ENCODE data around the gene CTDSP2. TPM values are rescaled to one million over a fixed set of nuclear protein-coding genes. Genes with fewer than 3 reads are reported as not detected.

The CTDSP2 gene
- total RNA-seq, 1 donor from 2014 or later = 181 TPM

DNA sequence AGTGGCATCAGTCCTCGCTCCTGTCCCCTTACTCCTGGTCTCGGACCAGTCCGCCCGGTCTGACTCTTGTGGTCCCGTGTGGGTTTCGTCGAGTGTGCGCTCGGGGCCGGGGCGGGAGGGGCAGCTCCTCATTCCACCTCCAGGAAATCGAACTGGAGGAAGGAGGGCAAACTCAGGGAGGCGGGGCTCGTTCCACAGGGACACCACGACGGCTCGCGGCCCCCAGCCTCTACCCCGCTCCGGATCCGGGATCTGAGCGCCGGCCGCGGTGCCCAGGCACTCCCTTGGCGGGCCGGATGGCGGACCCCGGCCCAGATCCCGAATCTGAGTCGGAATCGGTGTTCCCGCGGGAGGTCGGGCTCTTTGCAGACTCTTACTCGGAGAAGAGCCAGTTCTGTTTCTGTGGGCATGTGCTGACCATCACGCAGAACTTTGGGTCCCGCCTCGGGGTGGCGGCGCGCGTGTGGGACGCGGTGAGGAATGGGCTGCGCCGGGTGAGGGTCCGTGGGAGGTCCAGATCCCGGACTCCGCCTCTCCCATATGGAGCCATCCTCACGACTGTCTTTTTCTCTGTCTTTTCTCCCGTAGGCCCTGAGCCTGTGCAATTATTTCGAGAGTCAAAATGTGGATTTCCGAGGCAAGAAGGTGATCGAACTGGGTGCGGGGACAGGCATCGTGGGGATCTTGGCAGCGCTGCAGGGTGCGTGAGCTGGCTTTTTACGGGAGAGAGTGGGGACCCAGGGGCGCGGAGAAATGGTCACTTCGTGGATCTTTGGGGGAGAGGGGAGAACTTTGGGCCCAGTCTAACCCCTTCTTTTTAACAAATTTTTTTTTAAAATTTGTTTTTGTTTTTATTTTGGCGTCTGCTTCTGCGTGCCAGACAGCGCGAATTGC, 73.9 kb downstream of the CTDSP2 start, which contains the start of gene EEF1AKMT3:
TSS of gene EEF1AKMT3 (plus strand) at position 186 of the 894 bp plus-strand sequence. CDS start at position 297, 111 bp downstream.
- DNase-seq (ENCODE audit: low spot score) = peak; percentile 63
- peaks cover 14% of the 10 kb centered on the region for H3K4me1 Mint-ChIP-seq (ENCODE audit: unreplicated experiment)
- TF ChIP-seq, protein P1, sequence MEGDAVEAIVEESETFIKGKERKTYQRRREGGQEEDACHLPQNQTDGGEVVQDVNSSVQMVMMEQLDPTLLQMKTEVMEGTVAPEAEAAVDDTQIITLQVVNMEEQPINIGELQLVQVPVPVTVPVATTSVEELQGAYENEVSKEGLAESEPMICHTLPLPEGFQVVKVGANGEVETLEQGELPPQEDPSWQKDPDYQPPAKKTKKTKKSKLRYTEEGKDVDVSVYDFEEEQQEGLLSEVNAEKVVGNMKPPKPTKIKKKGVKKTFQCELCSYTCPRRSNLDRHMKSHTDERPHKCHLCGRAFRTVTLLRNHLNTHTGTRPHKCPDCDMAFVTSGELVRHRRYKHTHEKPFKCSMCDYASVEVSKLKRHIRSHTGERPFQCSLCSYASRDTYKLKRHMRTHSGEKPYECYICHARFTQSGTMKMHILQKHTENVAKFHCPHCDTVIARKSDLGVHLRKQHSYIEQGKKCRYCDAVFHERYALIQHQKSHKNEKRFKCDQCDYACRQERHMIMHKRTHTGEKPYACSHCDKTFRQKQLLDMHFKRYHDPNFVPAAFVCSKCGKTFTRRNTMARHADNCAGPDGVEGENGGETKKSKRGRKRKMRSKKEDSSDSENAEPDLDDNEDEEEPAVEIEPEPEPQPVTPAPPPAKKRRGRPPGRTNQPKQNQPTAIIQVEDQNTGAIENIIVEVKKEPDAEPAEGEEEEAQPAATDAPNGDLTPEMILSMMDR (IDR thresholded peaks at IDR 0.05; ENCODE audit: unreplicated experiment) = no peak
- H3K27me3 Mint-ChIP-seq (ENCODE audit: unreplicated experiment) = peaks cover 9% of the 10 kb centered on the region
- peak within 1 kb of the TSS; percentile 98 for H3K4me3 Mint-ChIP-seq (ENCODE audit: unreplicated experiment)
- H3K27ac Mint-ChIP-seq (ENCODE audit: unreplicated experiment) = peak within 1 kb of the TSS; percentile 91
- H3K36me3 Mint-ChIP-seq (ENCODE audit: low read depth, unreplicated experiment) = peaks cover 14% of the 10 kb centered on the region
- H3K9me3 Mint-ChIP-seq (ENCODE audit: unreplicated experiment) = no peaks in the 10 kb centered on the region

DNA sequence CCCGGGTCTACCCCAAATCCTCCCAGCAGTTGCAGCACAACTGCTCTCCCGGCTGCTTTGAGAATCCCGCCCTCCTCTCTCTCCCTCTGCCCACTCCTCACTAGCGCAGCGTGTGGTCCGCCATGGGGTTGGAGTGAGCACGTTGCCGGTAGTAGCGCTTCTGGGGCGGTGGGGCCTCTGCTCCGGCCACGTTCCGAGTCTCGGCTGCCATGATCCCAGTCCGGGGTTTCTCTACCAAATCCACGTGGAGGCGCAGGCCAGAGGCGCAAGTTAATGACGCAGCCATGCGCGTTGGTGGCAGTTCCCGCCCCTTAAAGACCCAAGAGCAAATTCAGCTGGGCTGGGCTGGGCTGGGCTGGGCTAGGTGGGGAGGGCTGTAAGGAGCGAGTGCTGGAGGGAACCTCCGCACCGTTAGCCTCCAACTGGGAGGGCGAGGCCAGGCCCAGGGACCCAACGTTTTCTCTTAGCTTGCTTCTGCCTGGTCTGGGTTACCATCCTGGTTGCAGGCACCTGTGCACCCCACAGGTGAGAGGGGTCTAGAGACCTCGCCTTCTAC, 74.6 kb downstream of the CTDSP2 start, which contains the start of gene METTL1:
TSS of gene METTL1 (minus strand) at position 233 of the 556 bp plus-strand sequence. CDS start at position 211, 22 bp downstream.
- no peaks in the 10 kb centered on the region for H3K9me3 Mint-ChIP-seq (ENCODE audit: unreplicated experiment)
- H3K4me1 Mint-ChIP-seq (ENCODE audit: unreplicated experiment) = peaks cover 14% of the 10 kb centered on the region
- H3K27me3 Mint-ChIP-seq (ENCODE audit: unreplicated experiment) = peaks cover 9% of the 10 kb centered on the region
- peak within 1 kb of the TSS; percentile 91 for H3K27ac Mint-ChIP-seq (ENCODE audit: unreplicated experiment)
- TF ChIP-seq, protein P1 (IDR thresholded peaks at IDR 0.05; ENCODE audit: unreplicated experiment) = no peak
- peaks cover 14% of the 10 kb centered on the region for H3K36me3 Mint-ChIP-seq (ENCODE audit: low read depth, unreplicated experiment)
- H3K4me3 Mint-ChIP-seq (ENCODE audit: unreplicated experiment) = peak within 1 kb of the TSS; percentile 98
- peak; percentile 90 for DNase-seq (ENCODE audit: low spot score)

DNA sequence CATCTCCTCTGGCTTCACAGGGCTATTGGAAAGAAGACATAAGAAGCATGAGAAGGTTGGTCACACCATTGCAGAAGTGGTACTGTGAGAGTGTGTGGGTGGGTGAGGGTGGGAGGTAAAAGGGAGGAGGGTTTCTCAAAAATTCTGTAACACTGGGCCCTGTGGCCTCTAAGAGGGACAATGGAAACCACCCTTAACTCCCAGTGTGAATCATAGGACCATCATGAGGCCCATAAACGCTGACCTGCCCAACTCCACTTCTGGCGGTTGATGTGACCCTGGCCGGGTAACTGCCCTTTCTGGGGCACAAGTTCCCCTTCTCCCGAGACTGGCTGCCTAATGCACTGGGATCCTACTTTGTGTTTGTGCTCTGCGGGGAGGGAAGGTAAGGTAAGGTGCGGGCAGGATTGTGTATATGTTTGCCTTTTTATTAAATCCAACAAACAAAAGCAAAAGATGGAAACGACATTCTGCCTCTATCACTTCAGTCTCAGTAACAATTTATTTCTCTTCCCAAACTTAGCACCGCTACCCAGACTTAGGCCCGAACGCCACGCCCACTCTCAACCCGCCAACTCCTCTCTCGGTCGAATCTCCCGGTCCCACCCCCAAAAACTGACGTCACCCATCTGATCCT, 75.2 kb downstream of the CTDSP2 start:
- peak; percentile 73 for DNase-seq (ENCODE audit: low spot score)
- Mint-ChIP-seq H3K4me1 (ENCODE audit: unreplicated experiment) (peaks cover 18% of the 10 kb centered on the region), H3K36me3 (ENCODE audit: low read depth, unreplicated experiment) (peaks cover 14% of the 10 kb centered on the region), H3K27me3 (ENCODE audit: unreplicated experiment) (peaks cover 13% of the 10 kb centered on the region), H3K27ac (ENCODE audit: unreplicated experiment) (peak overlapping the region; percentile 91), H3K9me3 (ENCODE audit: unreplicated experiment) (no peaks in the 10 kb centered on the region), H3K4me3 (ENCODE audit: unreplicated experiment) (peak overlapping the region; percentile 98)
- TF ChIP-seq, protein P1 (IDR thresholded peaks at IDR 0.05; ENCODE audit: unreplicated experiment) = no peak

DNA sequence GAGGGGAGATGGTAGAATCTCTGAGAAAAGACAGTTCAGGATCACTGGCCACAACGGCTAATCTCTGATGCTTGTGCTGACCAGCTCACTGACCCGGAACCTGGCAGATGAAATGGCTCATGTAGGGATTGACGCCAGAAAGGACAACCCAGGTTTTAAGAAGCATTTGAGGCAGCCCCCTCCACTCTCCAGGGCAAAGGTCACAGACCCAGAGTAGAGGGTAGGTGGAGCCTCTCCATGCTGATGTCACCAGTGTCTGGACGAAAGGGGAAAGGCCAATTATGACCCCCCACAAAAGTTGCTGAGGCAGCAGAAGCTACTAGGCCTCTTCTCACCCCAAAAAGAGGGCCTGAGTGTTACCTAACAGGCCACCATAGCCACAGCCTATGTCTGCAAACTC, 75.8 kb downstream of the CTDSP2 start:
- Mint-ChIP-seq H3K27ac (ENCODE audit: unreplicated experiment) (no peak overlapping the region), H3K27me3 (ENCODE audit: unreplicated experiment) (peaks cover 13% of the 10 kb centered on the region), H3K4me1 (ENCODE audit: unreplicated experiment) (peaks cover 21% of the 10 kb centered on the region), H3K36me3 (ENCODE audit: low read depth, unreplicated experiment) (peaks cover 12% of the 10 kb centered on the region), H3K9me3 (ENCODE audit: unreplicated experiment) (no peaks in the 10 kb centered on the region), H3K4me3 (ENCODE audit: unreplicated experiment) (peak overlapping the region; percentile 71)
- DNase-seq (ENCODE audit: low spot score) = no peak
- TF ChIP-seq, protein P1 (IDR thresholded peaks at IDR 0.05; ENCODE audit: unreplicated experiment) = no peak

Small RNAs within 50 kb of the gene (microRNA-seq; reads per million reads assigned to microRNA genes)
- gene MIR26A2 (ENCODE audit: unreplicated experiment) = 35.0 reads per million, percentile 73 among the genes with 10 or more reads in this experiment

Other genes starting within 250 kb of the CTDSP2 start
- gene DTX3, start 241.9 kb downstream of the CTDSP2 start, total RNA-seq (ENCODE audit: unreplicated experiment) = 43.7 TPM
- 20.0 TPM for gene ARHGEF25, start 235.3 kb downstream of the CTDSP2 start, total RNA-seq (ENCODE audit: unreplicated experiment)
- 1.3 TPM for gene B4GALNT1, start 213.5 kb downstream of the CTDSP2 start, total RNA-seq (ENCODE audit: unreplicated experiment)
- gene OS9, start 152.6 kb downstream of the CTDSP2 start, total RNA-seq (ENCODE audit: unreplicated experiment) = 220 TPM
- gene AGAP2, start 108.0 kb downstream of the CTDSP2 start, total RNA-seq (ENCODE audit: unreplicated experiment) = 27.0 TPM
- 21.8 TPM for gene TSPAN31, start 101.7 kb downstream of the CTDSP2 start, total RNA-seq (ENCODE audit: unreplicated experiment)
- gene CDK4, start 94.4 kb downstream of the CTDSP2 start, total RNA-seq (ENCODE audit: unreplicated experiment) = 120 TPM
- 2.3 TPM for gene MARCHF9, start 91.6 kb downstream of the CTDSP2 start, total RNA-seq (ENCODE audit: unreplicated experiment)
- 1.4 TPM for gene CYP27B1, start 79.7 kb downstream of the CTDSP2 start, total RNA-seq (ENCODE audit: unreplicated experiment)
- gene METTL1, start 74.6 kb downstream of the CTDSP2 start, total RNA-seq (ENCODE audit: unreplicated experiment) = 10.6 TPM
- gene EEF1AKMT3, start 74.1 kb downstream of the CTDSP2 start, total RNA-seq (ENCODE audit: unreplicated experiment) = 8.6 TPM
- gene TSFM, start 63.9 kb downstream of the CTDSP2 start, total RNA-seq (ENCODE audit: unreplicated experiment) = 25.8 TPM
- 4.5 TPM for gene AVIL, start 28.0 kb downstream of the CTDSP2 start, total RNA-seq (ENCODE audit: unreplicated experiment)
- gene ATP23, start 94.8 kb upstream of the CTDSP2 start, total RNA-seq (ENCODE audit: unreplicated experiment) = 3.1 TPM

Measured in endothelial cell (in vitro differentiated cells).